Stimulated activated CD8-positive, alpha-beta memory T cell treated with anti-CD3 and anti-CD28 coated beads, Interleukin-7, amount 100 ng/mL, for 4 hours (primary cell): Measurements from ENCODE around the gene GAP43.

Experiments
- DNase-seq, 2 donors: peaks; one replicate each; pipeline ENCODE4 v3.0.0-alpha.2; 2020; ENCODE audit warnings: low read depth in 2 of 2

Gene GAP43

DNA sequence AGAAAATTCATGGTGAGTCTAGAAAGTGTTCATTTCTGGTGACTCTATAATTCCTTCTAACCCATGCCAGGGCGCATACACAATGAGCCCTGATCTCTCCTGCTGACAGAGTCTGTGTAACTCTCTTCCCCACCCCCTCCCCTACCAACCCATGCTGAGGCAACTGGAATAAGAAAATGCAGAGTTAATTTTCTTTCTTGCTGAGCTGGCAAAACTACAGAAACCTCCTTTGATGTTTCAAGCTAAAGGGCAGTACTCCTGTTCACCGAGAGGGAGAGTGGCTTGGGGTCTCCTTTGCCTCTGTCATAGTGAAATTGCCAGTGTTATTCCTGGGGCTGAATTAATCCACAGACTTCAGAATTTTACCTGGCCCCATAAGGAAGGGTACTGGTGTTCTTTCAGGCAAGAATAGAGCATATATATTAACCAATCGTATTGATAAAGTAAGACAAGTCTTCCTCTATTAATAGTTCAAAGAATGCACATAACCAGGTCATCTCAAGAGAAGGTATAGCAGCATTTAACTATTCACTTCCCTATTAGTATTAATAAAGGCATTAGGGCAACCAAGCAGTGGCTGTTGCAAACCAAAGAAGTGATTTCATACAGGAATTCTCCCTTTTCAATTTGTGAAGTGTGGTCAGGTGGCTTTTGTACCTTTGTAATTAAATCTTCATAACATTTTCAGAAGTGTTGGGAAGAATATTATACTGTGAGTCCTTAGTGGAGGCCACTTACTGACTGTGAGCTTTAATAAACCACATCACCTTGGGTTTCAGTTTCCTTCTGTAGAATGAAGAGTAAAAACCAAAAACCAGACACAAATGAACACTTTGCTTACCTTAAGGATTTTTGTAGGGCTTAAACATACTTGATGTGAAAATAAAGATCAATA, 4.1 kb downstream of the GAP43 start:
- DNase-seq = no peak

DNA sequence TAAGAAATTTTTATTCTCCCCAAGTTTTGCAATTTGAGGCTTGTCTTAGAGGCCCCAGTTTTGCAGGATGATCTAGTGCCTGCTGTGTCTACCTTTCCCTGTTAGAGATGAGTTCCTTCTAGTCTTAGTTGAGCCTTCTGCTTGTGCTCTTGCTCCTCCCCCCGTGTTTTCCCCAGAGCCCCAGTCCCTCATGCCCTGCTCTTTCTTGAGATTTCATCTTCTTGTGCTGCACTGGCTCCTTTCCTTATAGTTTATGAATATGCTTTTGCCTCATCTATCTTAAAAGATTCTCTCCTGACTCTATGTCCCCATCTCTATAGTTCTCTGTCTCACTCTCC, 4.7 kb downstream of the GAP43 start:
- no peak for DNase-seq

DNA sequence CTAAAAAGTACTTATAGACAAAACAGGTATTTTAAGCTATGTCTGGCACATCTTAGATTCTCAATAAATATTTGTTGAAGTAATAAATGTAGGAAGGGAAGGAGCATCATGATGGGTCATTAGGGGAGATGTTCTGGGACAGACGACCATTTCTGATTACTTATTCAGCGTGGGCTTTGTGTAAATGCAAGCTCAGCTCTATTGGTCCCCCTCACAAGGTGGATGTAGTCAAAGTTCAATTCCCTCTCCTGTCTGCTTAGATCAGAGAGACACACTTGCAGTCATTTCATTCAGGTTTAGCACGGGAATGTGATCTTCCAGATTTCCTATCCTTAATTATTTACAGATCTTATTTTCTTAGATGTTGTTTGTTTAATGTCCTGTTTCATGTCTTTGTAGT, 7.5 kb downstream of the GAP43 start:
- no peak for DNase-seq

DNA sequence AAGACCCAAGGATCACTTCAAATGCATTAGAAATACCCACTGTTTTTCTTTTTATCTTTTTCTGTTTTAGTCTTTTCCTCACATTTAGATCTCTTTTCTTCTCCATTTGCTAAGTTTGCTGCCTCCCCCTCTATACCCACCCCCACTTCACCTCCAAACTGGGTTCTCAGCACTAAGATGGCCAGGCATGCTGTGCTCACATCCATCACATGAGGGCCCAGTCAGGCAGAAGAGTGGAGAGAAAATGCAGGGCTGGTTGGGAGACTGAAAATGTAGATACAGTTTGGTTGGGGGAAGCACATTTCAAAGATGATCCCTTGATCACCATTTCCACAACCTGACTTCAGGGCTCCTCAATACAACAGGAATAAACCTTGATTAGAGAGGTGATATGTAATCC, 8.7 kb downstream of the GAP43 start:
- no peak for DNase-seq

- no peak for DNase-seq
Observed at GRCh38 chr3:115633467-115633866, 10.2 kb downstream of the GAP43 start.

DNA sequence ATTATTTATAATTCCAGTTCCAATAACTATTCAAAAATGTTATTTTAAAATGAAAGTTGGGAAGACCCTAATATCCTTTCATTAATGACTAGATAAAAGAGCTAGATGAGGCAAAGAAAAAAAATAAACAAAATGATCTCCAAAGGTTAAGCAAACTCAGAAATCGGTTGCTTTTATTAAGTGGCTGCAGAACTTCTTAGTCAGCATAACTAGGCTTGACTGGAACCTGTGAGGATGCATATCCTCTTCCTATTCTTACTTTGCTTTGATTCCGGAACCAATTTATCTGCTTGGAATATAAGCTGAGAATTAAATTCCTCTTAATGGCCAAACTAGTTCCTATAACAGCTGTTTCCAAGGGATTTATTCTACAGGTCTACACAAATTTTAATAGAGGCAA, 10.7 kb downstream of the GAP43 start:
- DNase-seq = no peak

DNA sequence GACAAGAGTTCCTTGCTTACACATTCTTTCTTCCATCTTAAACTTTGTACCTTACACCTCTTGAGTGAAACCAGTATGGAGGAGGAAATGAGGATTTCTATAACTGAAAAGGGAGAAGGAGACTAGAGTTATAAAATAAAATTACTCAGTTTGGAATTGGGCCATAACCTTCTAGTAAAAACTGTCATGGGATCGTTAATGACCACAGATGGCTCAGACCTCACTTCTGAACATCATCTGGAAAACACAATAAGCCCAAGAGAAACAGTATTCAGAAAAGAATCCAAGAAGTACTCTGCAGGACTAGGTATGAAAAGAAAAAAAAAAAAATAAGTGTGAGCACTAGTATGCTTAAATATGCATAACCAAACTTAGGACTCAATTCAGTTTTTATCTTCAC, 12.1 kb downstream of the GAP43 start:
- no peak for DNase-seq

GRCh38 chr3:115638241-115638640, 14.9 kb downstream of the GAP43 start:
- DNase-seq = no peak

GRCh38 chr3:115638991-115639390, 15.7 kb downstream of the GAP43 start:
- no peak for DNase-seq

DNA sequence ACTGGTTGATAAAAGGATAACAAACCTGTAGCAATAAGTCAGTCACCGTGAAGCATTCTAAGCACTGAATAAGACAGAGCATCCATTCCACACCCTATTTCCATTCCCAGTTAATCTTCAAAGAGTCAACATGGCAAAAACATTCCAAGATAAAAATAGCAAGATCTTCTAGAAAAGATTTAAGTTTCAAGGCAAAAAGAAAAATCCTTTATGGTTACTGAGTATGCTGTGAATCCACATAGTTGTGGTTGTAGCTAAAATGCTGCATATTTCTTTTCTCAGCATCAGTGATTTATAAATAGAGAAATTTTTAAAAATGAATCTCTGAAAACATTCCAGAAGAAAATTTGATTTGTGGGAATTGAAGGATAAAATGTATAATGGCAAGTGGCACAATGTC, 21.1 kb downstream of the GAP43 start:
- DNase-seq = no peak

- DNase-seq = no peak
Observed at GRCh38 chr3:115646027-115646690, 22.8 kb downstream of the GAP43 start.

DNA sequence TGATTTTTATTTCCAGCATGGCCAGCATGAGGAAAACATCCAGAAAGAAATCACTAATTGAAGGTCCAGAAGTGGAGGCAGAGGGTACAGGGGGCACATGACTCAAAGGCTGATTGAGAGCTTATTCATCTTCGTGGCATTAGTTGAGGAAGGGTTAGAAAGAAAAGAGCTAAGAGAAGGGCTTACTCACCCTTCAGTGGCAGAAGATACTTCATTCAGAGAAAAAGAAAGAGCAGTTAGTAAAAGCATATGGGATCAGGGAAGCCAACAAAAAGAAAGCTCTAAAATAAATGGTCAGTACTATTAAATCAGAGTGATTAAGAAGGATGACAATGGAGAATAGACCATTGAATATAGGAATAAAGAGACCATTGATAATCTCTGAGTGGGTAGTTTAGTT, 25.2 kb downstream of the GAP43 start:
- DNase-seq = no peak

GRCh38 chr3:115651087-115651486, 27.8 kb downstream of the GAP43 start:
- no peak for DNase-seq

GRCh38 chr3:115651599-115651998, 28.3 kb downstream of the GAP43 start:
- DNase-seq = no peak

DNA sequence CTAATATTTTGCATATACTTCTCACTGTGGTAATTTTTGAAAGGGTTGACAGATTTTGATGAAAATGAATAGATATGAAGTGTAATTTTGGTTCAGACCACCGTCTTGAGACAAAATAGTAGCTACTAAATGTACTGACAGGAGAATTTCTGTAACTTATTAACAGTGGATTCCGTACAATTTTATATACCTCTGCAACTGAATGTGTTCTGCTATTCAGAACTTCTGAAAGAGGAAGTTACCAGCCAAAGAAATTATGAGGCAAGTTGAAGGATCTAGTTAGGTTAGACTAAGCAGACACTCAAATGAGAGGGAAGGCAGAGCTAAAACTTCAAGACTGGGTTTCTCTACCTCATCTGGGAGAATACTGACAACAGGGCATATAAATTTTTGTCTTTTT, 29.4 kb downstream of the GAP43 start:
- no peak for DNase-seq

DNA sequence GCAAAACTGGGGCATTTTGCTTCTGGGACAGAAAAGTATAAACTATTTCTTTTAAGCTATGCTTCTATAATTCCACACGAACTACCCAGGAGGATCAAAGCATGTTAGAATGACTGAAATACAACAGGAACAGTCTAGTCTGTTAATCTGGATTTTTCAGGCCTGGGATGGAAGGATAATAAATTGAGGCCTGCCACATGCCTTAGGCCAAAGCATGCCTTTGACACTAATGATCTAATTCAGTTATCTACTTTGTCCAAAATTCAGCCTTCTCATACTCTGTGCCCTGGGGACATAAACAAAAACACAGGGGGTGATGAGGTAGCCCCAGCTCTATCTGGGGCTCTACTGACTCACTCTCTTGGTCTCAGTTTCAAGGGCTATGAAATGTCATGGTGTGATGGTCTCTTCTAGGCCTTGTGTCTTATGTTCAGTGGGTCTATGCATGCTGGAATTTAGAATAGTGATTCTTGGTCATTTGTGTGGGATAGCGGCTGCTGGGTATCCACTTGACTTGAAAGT, 32.5 kb downstream of the GAP43 start:
- no peak for DNase-seq

GRCh38 chr3:115657168-115657567, 33.9 kb downstream of the GAP43 start:
- DNase-seq = no peak

- no peak for DNase-seq
Observed at GRCh38 chr3:115658032-115658336, 34.7 kb downstream of the GAP43 start.

DNA sequence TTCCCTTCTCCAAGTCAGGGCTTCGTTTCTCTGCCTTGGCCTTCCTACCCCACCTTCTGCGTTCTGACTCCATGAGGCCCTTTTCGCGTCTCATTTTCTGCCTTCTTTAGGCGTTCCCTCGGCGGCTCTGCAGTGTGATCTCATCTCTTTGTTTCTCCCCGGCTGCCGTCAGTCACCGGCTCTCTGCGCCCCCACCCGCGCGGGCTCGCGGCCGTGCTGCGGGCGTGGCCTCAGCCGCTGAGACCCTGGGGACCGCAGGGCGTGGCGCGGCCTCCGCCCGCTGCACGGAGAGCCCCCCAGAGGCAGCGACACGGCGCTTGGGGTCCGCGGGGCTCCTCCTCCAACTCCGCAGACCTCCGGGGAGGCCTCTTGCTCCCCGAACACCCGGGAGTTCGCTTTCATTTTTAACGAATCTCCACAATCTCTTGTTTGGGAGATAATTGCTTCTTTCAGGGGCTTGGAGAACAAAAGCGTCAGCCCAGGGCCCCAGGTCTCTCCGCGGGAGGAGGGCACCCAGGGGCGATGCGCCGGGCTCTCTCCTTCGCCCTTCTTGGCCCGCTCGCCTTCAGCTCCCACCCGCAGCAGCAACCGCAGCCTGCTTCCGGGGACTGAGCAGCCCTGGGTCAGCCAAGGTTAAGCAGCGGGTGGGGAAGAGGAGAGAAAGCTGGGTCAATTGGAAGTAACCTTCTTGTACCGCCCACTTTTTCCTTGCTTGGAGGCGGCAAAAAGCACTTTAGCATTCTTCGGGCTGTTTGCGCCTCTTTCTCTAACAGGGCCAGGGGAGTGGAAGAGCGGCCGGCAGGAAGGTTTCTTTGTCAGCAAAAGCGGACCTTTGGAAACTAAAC, 35.2 kb downstream of the GAP43 start:
- peak; percentile 35 to 70 for DNase-seq

DNA sequence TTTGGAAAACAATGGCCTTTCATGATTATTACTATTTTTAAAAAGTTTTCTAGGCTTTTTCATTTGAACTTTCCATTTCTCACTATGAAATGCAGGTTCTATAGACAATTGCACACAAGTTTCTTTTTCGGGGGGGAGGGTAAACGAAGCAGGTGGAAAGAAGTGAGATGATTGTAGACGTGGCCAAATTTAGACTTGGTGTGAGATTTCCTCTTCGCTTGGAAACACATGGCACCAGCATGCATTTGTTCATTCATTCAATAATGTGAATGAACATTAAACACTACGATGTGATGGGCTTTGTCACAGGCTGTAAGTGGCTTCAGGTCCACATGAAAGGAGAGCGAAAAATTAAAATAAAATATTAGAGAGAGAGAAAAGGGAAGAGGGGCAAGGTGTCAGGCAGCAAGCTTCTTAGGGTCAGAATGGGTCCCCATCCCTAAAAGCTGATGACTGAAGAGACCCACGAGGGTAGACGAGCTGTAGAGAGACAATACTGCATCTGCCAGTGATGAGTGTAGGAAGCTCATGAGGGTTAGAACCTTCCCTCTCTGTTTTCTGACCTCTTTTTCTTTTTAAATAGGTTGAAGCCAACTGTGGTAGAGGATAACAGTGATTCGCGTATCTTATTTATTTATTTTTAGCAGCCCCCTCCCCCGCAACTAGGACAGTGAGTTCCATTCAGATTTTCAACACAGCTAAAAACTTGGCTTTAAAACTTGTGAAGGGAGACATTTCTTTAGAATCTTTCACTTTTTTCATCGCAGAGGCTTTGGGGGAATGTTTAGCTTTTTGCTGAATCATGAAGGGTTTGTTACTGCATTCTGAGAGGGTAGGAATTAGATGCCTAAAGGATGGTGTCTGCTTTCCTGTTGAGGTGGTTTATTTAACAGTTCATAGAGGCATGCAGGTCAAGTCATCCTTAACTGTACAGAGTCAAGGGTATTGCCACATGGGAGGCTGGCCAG, 36.2 kb downstream of the GAP43 start:
- no peak for DNase-seq

DNA sequence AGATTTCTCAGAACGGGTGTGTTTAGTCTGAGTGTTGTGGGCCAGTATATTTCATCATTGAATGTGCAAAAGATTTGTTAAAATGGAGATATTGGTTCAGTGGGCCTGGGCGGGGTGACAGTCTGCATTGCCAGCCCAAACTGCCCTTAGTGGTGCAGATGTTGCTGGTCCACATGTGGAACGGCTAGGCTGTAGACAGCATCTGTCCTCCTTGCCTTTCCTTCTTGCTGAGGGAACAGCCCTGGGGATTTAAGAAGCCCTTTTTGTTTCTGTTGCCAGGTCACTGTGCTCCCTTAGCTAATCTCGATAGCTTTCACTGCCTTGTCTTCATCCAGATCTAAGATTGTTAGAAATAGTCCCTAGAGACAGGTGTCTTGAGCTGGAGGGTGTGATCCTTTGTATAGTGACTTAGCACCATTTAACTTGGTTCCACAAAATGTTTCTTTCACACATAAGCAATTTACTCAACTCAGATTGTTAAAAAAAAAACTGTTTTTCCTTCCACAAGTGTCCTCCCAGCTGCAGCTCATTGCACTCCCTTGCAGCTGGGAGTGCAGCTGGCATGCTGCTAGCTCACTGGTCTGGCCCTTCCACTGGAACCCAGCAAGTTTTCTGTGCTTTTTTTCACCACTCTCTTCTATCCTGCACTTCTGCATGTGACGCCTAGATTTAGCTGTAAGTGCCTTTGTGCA, 37.5 kb downstream of the GAP43 start:
- no peak for DNase-seq
